NCI-H748 (cell line): ENCODE results near the gene NOP9.
"Not testable (repeated sequence)": the region's sequence is repeated elsewhere in the genome, so short reads cannot be mapped to it uniquely, and the experiment has no call there.

Experiments used
- DNase-seq: peaks from one replicate; lab custom pipeline; 2025; ENCODE audit not compliant: unreplicated experiment; lab: John Stamatoyannopoulos, UW

Gene NOP9

GRCh38 chr14:24349742-24350141 is 50.1 kb downstream of the NOP9 start:
- no peak for DNase-seq

GRCh38 chr14:24351517-24351916 is 51.9 kb downstream of the NOP9 start:
- DNase-seq, result no peak

- no peak for DNase-seq
Observed at GRCh38 chr14:24353559-24354481, 54.2 kb downstream of the NOP9 start.

- not testable (repeated sequence) for DNase-seq
Observed at GRCh38 chr14:24354482-24354825, 54.8 kb downstream of the NOP9 start.

- DNase-seq, result no peak
Observed at GRCh38 chr14:24355009-24355408, 55.4 kb downstream of the NOP9 start.

- no peak for DNase-seq
Observed at GRCh38 chr14:24356208-24356607, 56.6 kb downstream of the NOP9 start.
